Measurements from ENCODE around the gene CTAGE4.
"Not testable (repeated sequence)": the region's sequence is repeated elsewhere in the genome, so short reads cannot be mapped to it uniquely, and the experiment has no call there.

DNA sequence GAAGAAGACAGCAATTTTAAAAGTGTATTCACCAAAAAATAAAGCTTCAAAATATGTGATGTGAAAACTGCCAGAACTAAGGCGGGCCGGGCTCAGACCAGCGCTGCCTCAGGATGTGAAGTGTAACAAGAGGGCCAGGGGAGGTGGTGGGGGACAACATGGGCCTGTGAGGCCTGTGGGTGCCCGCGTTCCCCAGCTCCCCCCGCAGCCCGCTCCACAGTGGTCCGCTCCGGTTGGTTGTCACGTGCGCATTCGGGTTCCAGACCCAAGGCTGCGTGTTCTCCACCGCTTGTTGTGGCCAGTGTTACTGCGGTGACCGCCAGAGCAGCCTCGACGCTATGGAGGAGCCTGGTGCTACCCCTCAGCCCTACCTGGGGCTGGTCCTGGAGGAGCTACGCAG is at the start of gene CTAGE4:
- TF ChIP-seq POLR2AphosphoS5, CTCF, EP300 (IDR thresholded peaks at IDR 0.05): not testable (repeated sequence)
